ENCODE measurements around the gene NOX1.
"Not testable (repeated sequence)": the region's sequence is repeated elsewhere in the genome, so short reads cannot be mapped to it uniquely, and the experiment has no call there.

Gene NOX1

GRCh38 chrX:100819534-100819836 is 54.7 kb downstream of the NOX1 start:
- DNase-seq (ENCODE audit: low spot score) = no peak

- DNase-seq (ENCODE audit: low spot score) = no peak
Observed at GRCh38 chrX:100817340-100817739, 56.8 kb downstream of the NOX1 start.

GRCh38 chrX:100812216-100813158 is 61.7 kb downstream of the NOX1 start:
- no peak for DNase-seq (ENCODE audit: low spot score)

GRCh38 chrX:100808265-100808664 is 65.9 kb downstream of the NOX1 start:
- DNase-seq (ENCODE audit: low spot score) = not testable (repeated sequence)

GRCh38 chrX:100804780-100805179 is 69.4 kb downstream of the NOX1 start:
- DNase-seq (ENCODE audit: low spot score) = no peak

GRCh38 chrX:100802843-100803242 is 71.3 kb downstream of the NOX1 start:
- no peak for DNase-seq (ENCODE audit: low spot score)

GRCh38 chrX:100798484-100799214 is 75.5 kb downstream of the NOX1 start:
- no peak for DNase-seq (ENCODE audit: low spot score)

- DNase-seq (ENCODE audit: low spot score) = no peak
Observed at GRCh38 chrX:100797359-100797758, 76.8 kb downstream of the NOX1 start.

- not testable (repeated sequence) for DNase-seq (ENCODE audit: low spot score)
Observed at GRCh38 chrX:100796371-100796770, 77.8 kb downstream of the NOX1 start.
